Measurements from ENCODE around the gene R3HDML.

DNA sequence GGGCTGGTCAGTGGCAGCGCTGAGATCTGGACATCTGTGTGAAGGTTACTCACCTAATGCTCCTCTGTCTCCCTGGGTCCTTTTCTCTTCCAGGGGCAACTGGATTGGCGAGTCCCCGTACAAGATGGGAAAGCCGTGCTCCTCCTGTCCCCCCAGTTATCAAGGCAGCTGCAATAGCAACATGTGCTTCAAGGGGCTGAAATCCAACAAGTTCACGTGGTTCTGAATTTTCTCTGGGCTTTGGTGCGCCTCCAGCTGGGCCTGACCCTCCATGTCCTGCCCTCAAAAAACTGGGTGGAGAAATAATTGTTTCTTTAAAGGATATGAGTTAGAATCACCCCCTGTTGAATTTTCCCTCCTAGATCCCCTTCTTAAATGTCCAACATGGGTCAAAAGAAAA is 13.7 kb downstream of the R3HDML start:
- TF ChIP-seq, protein P1, sequence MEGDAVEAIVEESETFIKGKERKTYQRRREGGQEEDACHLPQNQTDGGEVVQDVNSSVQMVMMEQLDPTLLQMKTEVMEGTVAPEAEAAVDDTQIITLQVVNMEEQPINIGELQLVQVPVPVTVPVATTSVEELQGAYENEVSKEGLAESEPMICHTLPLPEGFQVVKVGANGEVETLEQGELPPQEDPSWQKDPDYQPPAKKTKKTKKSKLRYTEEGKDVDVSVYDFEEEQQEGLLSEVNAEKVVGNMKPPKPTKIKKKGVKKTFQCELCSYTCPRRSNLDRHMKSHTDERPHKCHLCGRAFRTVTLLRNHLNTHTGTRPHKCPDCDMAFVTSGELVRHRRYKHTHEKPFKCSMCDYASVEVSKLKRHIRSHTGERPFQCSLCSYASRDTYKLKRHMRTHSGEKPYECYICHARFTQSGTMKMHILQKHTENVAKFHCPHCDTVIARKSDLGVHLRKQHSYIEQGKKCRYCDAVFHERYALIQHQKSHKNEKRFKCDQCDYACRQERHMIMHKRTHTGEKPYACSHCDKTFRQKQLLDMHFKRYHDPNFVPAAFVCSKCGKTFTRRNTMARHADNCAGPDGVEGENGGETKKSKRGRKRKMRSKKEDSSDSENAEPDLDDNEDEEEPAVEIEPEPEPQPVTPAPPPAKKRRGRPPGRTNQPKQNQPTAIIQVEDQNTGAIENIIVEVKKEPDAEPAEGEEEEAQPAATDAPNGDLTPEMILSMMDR (IDR thresholded peaks at IDR 0.05), result no peak
- no peak for TF ChIP-seq POLR2A (IDR thresholded peaks at IDR 0.05)
